ENCODE data around the gene ING2.

- TF ChIP-seq, protein P1, sequence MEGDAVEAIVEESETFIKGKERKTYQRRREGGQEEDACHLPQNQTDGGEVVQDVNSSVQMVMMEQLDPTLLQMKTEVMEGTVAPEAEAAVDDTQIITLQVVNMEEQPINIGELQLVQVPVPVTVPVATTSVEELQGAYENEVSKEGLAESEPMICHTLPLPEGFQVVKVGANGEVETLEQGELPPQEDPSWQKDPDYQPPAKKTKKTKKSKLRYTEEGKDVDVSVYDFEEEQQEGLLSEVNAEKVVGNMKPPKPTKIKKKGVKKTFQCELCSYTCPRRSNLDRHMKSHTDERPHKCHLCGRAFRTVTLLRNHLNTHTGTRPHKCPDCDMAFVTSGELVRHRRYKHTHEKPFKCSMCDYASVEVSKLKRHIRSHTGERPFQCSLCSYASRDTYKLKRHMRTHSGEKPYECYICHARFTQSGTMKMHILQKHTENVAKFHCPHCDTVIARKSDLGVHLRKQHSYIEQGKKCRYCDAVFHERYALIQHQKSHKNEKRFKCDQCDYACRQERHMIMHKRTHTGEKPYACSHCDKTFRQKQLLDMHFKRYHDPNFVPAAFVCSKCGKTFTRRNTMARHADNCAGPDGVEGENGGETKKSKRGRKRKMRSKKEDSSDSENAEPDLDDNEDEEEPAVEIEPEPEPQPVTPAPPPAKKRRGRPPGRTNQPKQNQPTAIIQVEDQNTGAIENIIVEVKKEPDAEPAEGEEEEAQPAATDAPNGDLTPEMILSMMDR (IDR thresholded peaks at IDR 0.05; ENCODE audit: low read depth, low read length): no peak
- no peak for TF ChIP-seq EZH2phosphoT487 (IDR thresholded peaks at IDR 0.05; ENCODE audit: low read depth)
Measured at GRCh38 chr4:183506389-183506735, 1.5 kb downstream of the ING2 start.

Measured in OCI-LY3 (cell line).